ENCODE results near the gene DGUOK.

DNA sequence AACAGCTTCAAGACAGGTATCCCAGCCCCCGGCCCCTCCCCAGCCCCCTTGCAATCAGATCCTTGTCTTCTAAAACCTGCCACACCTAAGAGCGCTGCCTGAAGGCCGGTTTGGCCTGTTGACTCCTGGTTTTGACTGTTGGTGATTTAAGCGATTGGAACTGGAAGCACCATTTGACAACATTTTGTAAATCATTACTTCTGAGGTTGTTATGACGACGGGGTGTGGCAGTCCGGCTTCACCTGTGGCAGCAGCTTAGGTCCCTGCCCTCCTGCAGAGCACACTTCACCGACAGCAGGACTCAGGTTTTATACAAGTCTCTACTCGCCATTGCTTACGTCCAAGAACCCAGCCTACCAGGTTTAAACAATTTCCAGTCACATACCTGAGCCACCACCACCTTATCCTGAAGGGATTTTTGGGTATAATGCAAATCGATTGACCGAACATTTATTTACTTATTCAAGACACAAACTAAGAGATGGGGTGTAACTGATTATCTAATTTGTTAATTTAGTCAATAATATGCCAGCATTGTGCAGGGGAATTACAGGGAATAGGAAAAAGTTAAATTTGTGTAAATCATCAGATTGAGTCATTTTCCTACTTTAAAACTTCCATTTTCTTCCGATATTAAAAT, 707 bp upstream of the DGUOK start:
- TF ChIP-seq, protein P1, sequence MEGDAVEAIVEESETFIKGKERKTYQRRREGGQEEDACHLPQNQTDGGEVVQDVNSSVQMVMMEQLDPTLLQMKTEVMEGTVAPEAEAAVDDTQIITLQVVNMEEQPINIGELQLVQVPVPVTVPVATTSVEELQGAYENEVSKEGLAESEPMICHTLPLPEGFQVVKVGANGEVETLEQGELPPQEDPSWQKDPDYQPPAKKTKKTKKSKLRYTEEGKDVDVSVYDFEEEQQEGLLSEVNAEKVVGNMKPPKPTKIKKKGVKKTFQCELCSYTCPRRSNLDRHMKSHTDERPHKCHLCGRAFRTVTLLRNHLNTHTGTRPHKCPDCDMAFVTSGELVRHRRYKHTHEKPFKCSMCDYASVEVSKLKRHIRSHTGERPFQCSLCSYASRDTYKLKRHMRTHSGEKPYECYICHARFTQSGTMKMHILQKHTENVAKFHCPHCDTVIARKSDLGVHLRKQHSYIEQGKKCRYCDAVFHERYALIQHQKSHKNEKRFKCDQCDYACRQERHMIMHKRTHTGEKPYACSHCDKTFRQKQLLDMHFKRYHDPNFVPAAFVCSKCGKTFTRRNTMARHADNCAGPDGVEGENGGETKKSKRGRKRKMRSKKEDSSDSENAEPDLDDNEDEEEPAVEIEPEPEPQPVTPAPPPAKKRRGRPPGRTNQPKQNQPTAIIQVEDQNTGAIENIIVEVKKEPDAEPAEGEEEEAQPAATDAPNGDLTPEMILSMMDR (IDR thresholded peaks at IDR 0.05), result no peak
- TF ChIP-seq POLR2A (IDR thresholded peaks at IDR 0.05) (no peak), POLR2AphosphoS5 (IDR thresholded peaks at IDR 0.05) (no peak)

All from prostate gland (tissue), 2 donors.